Measurements from ENCODE around the gene FRMPD2. TPM values are rescaled to one million over a fixed set of nuclear protein-coding genes. Genes with fewer than 3 reads are reported as not detected.

FRMPD2 gene
- polyA plus RNA-seq, 2 of the 4 experiments (the other 2 are of a cell fraction) = 0.13 to 0.15 TPM

DNA sequence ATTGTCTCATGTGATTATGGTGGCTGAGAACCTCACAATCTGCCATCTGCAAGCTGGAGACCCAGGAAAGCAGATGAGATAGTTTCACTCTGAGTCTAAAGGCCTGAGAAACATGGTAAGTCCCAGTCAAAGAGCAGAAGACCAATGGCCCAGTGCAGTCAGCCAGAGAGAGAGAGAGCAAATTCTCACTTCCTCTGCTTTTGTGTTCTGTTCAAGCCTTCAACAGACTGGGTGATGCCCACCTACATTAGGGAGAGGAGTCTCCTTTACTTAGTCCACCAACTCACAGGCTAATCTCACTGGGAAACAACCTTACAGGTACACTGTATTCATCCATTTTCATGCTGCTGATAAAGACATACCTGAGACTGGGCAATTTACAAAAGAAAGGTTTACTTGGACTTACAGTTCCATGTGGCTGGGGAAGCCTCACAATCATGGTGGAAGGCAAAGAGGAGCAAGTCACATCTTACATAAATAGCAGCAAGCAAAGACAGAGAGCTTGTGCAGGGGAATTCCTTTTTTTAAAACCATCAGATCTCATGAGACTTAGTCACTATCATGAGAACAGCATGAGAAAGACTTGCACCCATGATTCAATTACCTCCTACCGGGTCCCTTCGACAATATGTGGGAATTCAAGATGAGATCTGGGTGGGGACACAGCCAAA is 4.7 kb upstream of the FRMPD2 start:
- Histone ChIP-seq H3K4me2 (no peak overlapping the region), H3K9me3 (peaks cover 10% of the 10 kb centered on the region), H3K27ac (no peak overlapping the region), H3K4me1 (no peaks in the 10 kb centered on the region), H3K4me3 (no peak overlapping the region)
- DNase-seq (ENCODE audit: low read depth in 1 of 2, low spot score in 1 of 2) (no peak), FAIRE-seq (no peak), ATAC-seq (no peak)
- no peak for TF ChIP-seq EP300 (IDR thresholded peaks at IDR 0.05)
- TF ChIP-seq ZNF302 (CRISPR knock-in tag; IDR thresholded peaks at IDR 0.05) = no peak
- no peak for TF ChIP-seq CHD4 (IDR thresholded peaks at IDR 0.05; ENCODE audit: borderline replicate concordance)
- no peak for TF ChIP-seq ESRRA (IDR thresholded peaks at IDR 0.05; ENCODE audit: borderline replicate concordance, low read length)
- ChIA-PET CTCF (interaction anchor here (0.8 to 0.9 kb wide), 2 partner anchors 10 to 23 kb away, joined by 3 read pairs; no protein-coding TSS in a partner anchor), POLR2A (no interaction called here)
- 5% methylated on average over 2 of the region's 2 CpGs for WGBS (ENCODE audit: missing lambda C conversion rate)

DNA sequence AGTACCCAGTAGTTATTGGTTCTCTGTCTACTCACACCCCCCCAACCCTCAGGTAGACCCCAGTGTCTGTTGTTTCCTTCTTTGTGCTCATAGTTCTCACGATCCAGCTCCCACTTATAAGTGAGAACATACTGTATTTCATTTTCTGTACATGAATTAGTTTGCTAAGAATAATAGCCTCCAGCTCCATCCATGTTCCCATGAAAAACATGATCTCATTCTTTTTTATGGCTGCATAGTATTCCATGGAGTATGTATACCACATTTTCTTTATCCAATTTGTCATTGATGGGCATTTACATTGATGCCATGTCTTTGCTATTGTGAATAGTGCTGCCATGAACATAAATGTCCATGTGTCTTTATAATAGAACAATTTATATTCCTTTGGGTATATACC is 2.6 kb upstream of the FRMPD2 start:
- POLR2A ChIA-PET = no interaction called here
- no peaks in the 10 kb centered on the region for H3K9me3 ChIP-seq
- no peak overlapping the region for H3K4me3 ChIP-seq
- H3K4me2 ChIP-seq = no peak overlapping the region
- no peak for TF ChIP-seq CHD2 (IDR thresholded peaks at IDR 0.05; ENCODE audit: low read length, partially characterized antibody)
- TF ChIP-seq POLR2AphosphoS2 (conservative IDR thresholded peaks at IDR 0.05; ENCODE audit: low read length) = no peak
- TF ChIP-seq NR3C1 (IDR thresholded peaks at IDR 0.05) = no peak
- TF ChIP-seq, protein P1, sequence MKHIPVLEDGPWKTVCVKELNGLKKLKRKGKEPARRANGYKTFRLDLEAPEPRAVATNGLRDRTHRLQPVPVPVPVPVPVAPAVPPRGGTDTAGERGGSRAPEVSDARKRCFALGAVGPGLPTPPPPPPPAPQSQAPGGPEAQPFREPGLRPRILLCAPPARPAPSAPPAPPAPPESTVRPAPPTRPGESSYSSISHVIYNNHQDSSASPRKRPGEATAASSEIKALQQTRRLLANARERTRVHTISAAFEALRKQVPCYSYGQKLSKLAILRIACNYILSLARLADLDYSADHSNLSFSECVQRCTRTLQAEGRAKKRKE (CRISPR knock-in tag; IDR thresholded peaks at IDR 0.05; ENCODE audit: low read depth) = no peak
- TF ChIP-seq MAZ (IDR thresholded peaks at IDR 0.05; ENCODE audit: borderline replicate concordance, low read depth, low read length) = no peak
- no peak for TF ChIP-seq ZSCAN20 (CRISPR knock-in tag; IDR thresholded peaks at IDR 0.05)
- no peak for TF ChIP-seq SREBF2 (IDR thresholded peaks at IDR 0.05)
- TF ChIP-seq, protein P2, sequence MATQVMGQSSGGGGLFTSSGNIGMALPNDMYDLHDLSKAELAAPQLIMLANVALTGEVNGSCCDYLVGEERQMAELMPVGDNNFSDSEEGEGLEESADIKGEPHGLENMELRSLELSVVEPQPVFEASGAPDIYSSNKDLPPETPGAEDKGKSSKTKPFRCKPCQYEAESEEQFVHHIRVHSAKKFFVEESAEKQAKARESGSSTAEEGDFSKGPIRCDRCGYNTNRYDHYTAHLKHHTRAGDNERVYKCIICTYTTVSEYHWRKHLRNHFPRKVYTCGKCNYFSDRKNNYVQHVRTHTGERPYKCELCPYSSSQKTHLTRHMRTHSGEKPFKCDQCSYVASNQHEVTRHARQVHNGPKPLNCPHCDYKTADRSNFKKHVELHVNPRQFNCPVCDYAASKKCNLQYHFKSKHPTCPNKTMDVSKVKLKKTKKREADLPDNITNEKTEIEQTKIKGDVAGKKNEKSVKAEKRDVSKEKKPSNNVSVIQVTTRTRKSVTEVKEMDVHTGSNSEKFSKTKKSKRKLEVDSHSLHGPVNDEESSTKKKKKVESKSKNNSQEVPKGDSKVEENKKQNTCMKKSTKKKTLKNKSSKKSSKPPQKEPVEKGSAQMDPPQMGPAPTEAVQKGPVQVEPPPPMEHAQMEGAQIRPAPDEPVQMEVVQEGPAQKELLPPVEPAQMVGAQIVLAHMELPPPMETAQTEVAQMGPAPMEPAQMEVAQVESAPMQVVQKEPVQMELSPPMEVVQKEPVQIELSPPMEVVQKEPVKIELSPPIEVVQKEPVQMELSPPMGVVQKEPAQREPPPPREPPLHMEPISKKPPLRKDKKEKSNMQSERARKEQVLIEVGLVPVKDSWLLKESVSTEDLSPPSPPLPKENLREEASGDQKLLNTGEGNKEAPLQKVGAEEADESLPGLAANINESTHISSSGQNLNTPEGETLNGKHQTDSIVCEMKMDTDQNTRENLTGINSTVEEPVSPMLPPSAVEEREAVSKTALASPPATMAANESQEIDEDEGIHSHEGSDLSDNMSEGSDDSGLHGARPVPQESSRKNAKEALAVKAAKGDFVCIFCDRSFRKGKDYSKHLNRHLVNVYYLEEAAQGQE (IDR thresholded peaks at IDR 0.05) = no peak
- no peak for TF ChIP-seq HOXB13 (CRISPR knock-in tag; IDR thresholded peaks at IDR 0.05; ENCODE audit: low read depth)
- TF ChIP-seq CBX8 (IDR thresholded peaks at IDR 0.05) = no peak
- TF ChIP-seq, protein P3, sequence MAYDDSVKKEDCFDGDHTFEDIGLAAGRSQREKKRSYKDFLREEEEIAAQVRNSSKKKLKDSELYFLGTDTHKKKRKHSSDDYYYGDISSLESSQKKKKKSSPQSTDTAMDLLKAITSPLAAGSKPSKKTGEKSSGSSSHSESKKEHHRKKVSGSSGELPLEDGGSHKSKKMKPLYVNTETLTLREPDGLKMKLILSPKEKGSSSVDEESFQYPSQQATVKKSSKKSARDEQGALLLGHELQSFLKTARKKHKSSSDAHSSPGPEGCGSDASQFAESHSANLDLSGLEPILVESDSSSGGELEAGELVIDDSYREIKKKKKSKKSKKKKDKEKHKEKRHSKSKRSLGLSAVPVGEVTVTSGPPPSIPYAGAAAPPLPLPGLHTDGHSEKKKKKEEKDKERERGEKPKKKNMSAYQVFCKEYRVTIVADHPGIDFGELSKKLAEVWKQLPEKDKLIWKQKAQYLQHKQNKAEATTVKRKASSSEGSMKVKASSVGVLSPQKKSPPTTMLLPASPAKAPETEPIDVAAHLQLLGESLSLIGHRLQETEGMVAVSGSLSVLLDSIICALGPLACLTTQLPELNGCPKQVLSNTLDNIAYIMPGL (CRISPR knock-in tag; IDR thresholded peaks at IDR 0.05; ENCODE audit: borderline replicate concordance) = no peak
- no peak for TF ChIP-seq RNF2 (IDR thresholded peaks at IDR 0.05; ENCODE audit: borderline replicate concordance, low read depth)
- TF ChIP-seq KDM1A (IDR thresholded peaks at IDR 0.05; ENCODE audit: low read depth) = no peak
- TF ChIP-seq FOXS1 (CRISPR knock-in tag; IDR thresholded peaks at IDR 0.05) = no peak
- TF ChIP-seq HDAC2 (IDR thresholded peaks at IDR 0.05) = no peak
- TF ChIP-seq TFCP2L1 (CRISPR knock-in tag; IDR thresholded peaks at IDR 0.05) = no peak
- no peak for TF ChIP-seq JUNB (IDR thresholded peaks at IDR 0.05)
- no peak for TF ChIP-seq MYC (IDR thresholded peaks at IDR 0.05; ENCODE audit: borderline replicate concordance, low read length)
- no peak for TF ChIP-seq ZNF302 (CRISPR knock-in tag; IDR thresholded peaks at IDR 0.05)
- H3K4me1 ChIP-seq = no peaks in the 10 kb centered on the region
- CTCF ChIA-PET = interaction anchor here (1.6 kb wide), 1 partner anchor 13 kb away, joined by 5 read pairs; no protein-coding TSS in a partner anchor
- no peak for FAIRE-seq
- DNase-seq (ENCODE audit: low read depth in 1 of 2, low spot score in 1 of 2) = no peak
- no peak for ATAC-seq
- 75% methylated on average over 1 of the region's 1 CpG for WGBS (ENCODE audit: missing lambda C conversion rate)
- H3K27ac ChIP-seq = no peak overlapping the region

Measured in A549 (cell line).